ENCODE data around the gene METTL27.
"Not testable (repeated sequence)": the region's sequence is repeated elsewhere in the genome, so short reads cannot be mapped to it uniquely, and the experiment has no call there.

METTL27 gene, protein sequence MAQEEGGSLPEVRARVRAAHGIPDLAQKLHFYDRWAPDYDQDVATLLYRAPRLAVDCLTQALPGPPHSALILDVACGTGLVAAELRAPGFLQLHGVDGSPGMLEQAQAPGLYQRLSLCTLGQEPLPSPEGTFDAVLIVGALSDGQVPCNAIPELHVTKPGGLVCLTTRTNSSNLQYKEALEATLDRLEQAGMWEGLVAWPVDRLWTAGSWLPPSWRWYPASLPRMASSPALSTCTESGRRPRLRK

DNA sequence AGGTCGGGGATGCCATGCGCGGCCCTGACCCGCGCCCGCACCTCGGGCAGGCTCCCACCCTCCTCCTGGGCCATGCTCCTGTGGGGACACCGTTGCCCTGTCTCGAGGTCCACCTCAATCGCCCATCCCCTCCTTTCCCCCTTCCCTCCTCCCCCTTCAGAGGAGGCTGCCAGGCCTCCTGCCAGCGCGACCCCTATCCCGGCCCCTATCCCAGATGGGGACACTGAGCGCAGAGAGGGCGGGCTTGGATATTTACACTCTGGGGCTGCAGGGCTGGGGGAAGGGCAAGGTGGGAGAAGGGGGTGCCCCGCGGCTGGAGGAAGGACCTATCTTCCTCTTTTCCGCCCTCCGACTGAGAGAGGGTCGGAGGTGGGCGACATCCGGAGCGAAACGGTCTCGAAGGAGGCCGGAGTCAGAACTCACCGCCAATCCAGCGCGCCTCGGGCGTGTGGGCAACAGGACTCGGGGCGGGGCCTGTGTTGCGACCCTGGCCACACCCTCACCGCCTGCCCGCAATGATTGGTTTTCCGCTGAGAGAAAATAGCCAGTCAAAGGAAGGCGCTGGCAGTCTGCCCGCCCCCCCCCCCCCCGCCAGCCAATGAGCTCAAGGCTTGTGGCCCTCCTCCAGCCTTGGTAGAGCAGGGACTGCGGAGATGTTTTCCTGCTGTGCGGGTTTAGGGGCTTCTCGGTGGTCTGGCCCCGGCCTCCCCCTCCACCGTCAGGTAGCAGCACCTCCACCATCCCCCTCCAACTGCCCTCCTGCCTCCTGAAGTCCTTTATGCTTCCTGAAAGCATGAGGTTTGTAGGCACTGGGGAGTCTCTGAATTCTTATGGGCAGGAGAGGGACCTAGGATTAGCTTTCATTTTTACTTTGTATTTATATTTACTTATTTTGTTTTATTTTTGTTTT is at the start of gene METTL27:
Gene METTL27, minus strand, starts transcription at position 450 of the 910 bp plus-strand sequence. Its CDS starts 376 bp downstream, at position 74.
- peak; percentile 96 for DNase-seq (ENCODE audit: low spot score)

DNA sequence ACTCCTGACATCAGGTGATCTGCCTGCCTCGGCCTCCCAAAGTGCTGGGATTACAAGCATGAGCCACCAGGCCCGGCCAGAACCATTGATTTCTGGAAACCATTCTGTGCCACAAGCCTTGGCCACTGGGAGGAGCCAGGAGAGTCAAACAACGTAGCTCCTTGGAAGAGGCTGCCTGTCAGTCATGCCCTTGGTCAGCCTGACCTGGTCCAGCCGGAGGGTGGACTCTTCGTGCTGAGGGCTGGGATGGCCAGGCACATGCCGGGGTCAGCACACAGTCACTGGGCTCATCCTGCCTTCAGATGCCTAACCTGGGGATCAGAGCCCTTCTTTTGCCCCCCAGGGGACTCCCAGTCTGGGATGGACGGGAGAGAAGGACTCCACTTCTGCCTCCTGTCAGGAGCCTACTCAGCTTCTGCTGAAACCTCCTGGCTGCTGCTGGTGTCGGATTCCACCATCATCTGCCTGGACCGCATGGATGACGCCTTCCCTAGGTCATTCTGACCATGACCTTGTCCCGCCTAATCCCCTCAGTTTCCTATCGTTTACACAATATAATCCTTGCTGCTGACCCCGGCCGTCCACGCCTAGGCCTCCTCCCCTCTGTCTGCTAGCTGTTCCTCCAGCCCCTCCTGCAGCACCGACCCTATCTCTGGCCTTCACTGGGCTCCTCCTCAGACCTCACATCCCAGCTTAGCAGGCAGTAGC is 49.0 kb upstream of the METTL27 start:
- DNase-seq (ENCODE audit: low spot score): no peak

GRCh38 chr7:73890555-73891147 is 48.3 kb upstream of the METTL27 start:
- DNase-seq (ENCODE audit: low spot score): no peak

DNA sequence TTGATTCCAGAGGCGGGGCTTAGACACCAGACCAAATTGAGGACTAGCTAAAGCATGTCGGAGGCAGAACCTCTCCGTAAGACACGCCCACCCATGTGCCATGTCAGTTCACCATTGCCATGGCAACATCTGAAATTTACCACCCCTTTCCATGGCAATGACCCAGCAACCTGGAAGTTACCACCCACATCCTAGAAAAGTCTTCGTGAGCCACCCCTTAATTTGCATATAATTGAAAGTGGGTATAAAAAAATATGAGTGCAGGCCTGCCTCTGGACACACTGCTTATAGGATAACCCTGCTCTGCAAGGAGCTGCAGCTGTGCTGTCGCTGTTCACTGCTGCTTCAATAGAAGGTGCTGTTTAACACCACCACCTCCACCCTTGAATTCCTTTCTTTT is 46.6 kb upstream of the METTL27 start:
- DNase-seq (ENCODE audit: low spot score): no peak

DNA sequence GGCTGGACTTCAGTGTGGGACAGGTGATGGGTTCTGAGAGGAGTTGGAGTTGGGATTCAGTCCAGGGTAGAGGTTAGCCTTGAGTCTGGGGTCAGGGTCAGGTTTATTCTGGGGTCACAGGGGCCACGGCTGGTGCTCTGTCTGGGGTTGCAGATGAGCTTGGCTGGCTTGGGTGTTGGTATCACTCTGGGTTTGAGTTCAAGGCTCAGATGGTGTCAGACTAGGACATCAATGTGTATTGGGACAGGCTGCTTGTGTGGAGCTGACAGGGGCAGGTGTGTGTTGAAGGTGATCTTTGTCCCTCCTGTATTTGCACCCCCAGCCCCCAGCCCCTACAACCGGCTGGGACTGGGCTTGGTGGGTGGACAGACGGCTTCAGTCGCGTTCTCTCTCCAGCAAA is 45.4 kb upstream of the METTL27 start:
- DNase-seq (ENCODE audit: low spot score): no peak

DNA sequence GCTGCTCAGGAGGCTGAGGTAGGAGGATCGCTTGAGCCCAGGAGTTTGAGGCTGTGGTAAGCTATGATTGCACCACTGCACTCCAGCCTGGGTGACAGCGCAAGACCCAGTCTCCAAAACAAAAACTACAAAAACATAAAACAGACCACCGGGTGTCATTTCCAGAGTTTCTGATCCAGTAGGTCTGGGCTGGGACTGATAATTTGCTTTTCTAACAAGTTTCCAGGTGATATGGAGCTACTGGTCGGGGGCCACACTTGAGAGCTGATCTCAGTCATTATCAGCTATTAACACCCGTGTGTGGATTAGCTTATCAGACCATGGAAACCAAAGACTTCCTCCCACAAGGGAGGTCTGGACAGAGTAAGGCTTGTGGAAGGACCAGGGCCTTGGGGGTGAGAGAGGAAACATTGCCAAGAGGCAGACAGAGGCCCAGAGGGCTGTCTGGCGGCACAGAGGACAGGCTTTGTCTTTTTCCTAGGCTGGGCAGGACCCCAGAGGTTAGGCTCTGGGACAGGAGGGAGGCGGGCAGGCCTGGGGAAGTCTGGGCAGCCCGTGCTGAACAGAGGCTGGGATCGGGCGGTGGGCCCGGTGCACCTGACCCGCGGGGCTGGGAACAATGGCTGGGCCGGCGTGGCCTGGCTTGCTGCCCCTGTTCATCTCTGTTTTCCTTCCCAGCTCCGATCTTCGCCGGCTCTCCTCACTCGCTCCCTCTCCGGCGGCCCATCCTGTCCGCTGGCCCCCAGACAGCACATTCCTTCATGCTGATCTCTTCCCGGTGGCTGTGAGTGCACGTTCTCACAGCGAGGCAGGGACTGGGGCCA is 43.9 kb upstream of the METTL27 start:
- DNase-seq (ENCODE audit: low spot score): no peak

GRCh38 chr7:73885433-73885974 is 43.2 kb upstream of the METTL27 start:
- DNase-seq (ENCODE audit: low spot score): no peak

DNA sequence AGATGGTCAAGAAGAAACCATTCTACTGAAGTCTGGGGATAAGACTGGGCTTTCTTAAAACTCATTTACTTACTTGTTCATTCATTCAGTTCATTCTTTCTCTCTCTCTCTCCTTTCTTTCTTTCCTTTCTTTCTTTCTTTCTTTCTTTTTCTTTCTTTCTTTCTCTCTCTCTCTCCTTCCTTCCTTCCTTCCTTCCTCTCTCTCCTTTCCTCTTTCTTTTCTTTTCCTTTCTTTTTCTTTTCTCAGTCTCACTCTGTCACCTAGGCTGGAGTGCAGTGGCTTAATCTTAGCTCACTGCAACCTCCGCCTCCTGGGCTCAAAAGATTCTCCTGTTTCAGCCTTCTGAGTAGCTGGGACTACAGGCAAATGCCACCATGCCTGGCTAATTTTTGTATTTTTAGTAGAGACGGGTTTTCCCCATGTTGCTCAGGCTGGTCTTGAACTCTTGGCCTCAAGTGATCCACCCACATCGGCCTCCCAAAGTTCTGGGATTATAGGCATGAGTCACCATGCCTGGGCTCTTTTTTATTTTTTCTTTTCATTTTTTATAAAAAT is 42.6 kb upstream of the METTL27 start:
- DNase-seq (ENCODE audit: low spot score): not testable (repeated sequence)

- no peak for DNase-seq (ENCODE audit: low spot score)
Measured at GRCh38 chr7:73882047-73882402, 39.7 kb upstream of the METTL27 start.

DNA sequence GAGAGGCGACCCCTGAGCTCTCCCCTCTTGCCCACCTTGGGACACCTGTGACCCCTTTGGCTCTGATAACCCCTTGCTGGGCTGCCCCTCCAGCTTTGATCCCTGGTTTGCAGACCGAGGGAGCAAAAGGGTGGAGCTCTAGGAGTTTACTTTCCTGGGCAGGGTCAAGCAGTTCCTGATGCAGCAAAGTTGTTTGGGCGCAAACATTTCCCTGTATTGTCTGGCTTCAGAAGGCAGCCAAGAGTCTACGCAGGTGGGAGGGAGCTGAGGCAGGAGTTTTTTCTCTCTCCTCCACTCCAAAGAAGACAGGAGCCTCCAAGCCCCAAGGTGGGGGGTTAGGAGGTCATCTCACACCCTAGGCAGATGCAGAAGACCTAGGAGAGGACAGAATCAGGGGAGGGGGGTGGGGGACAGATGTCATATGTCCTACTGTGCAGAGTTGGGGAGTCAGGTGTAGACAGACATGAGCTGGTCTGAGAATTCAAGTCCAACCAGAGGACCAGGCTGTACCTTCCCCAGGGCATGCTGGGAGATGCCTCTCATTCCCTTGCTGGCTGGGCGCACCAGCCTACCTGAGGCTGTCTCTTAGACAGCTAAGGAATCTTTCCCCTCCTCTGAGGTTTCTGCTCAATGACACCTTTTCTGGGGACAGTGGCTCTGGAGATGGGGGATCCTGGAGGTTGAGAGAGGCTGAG is 39.2 kb upstream of the METTL27 start:
- DNase-seq (ENCODE audit: low spot score): no peak

DNA sequence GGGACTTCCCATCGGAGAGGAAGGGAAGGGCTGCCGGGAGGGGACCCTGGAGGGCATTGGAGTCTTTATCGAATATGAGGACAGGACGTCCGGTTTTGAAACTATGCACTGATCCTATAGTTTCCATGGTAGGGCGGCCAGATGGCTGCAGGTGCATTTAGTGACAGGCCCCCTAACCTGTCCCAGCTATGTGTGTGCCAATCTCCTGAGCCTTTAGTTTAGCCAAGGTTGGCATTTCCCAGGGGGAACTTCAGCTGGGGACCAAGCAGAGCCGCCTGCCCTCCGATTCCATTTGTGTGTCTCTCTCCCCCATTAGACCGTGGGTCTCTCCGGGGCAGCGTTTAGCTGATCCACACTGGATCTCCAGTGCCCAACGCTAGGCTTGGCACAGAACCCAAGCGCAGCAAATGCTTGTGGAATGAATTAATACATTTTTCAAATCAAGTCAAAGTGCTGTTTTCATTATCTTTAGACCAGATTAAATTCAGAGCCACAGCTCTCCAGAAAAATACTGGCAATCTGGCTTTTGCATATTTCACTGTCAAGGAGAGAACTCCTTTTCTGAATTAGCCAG is 38.5 kb upstream of the METTL27 start:
- DNase-seq (ENCODE audit: low spot score): no peak

DNA sequence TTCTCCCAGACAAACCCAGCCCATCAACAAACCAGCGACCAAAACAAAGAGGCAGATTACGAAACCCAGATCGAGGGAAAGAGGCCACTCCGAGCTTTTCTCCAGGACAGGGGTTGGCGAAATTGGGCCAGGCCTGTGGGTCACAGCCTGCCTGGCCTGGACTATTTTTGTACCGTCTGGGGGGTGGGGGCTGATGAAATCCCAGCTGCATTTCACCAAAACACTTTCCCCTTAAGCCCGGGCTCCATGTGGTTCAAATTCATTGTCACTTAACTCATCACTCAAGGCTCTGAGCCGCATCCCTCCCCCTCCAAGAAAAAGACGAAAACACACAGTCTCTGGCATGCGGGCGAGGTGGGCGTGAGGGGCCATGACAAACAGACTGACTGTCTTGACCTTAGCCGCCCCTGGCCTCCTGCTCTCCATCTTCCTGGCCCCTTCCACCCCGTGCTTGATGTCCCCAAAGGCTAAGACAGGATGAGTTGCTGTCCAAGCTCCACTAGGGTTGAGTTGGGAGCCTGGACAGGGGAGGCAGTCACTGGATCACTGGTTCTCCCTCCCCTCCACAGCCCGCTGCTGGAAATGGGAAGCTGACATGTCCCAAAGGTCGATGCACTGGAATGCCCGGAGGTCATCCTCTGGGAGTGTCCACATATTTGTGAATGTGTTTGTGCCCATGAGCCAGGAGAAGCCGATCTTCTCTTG is 37.8 kb upstream of the METTL27 start:
- DNase-seq (ENCODE audit: low spot score): no peak

- DNase-seq (ENCODE audit: low spot score): no peak
Measured at GRCh38 chr7:73876973-73877372, 34.7 kb upstream of the METTL27 start.

DNA sequence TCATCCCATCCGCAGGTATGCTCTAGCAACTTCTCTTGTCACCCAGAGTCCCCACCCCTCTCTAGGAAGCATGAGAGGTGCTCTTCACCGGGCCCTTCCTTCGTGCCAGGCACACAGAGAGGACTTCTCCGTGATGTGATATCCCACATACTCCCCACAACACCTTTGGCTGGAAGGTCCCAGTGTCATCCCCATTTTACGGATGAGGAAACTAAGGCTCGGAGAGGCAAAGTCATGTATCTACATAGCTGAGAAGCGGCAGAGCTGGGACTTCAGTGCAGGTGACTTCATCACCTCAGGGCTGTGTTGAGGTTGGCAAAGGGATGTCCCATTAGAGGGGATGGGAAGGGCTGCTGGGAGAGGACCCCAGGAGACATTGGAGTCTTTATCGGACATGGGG is 34.0 kb upstream of the METTL27 start:
- DNase-seq (ENCODE audit: low spot score): no peak

DNA sequence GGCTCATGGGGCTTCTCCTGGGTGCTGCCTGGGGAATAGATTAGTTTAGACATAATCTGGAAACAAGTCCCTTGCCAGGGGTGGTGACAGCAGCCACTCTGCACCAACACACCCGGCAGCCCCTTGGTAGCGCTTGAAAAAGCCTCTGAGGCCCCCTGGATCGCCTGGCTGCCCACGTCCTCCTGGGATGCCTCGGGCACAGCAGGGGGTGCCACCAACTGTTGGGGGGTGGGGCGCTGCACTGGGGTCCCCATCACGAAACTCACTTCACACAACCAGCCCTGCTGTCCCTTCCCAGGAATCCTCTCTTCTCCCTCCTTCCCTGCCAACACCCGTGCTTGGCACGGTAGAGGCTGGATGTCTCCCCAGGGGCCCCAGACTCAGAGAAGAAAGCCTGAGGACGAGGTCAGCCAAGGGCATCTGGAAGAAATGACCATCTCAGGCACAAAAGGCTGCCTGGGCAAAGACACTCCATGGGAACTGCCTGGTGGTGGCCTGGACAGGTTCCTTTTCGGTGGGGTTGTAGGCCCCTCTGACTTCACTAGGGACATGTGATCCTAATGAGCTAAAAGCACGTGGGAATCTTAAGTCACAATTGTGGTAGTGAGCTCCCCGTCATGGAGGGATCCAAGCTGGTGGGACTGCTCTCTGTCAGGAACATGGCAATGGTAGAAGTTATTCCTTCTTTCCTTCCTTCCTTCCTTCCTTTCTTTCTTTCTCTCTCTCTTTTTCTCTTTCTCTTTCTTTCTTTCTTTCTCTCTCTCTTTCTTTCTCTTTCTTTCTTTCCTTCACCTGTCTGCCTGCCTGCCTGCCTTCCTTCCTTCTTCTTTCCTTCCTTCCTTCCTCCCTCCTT is 30.0 kb upstream of the METTL27 start:
- no peak for DNase-seq (ENCODE audit: low spot score)

DNA sequence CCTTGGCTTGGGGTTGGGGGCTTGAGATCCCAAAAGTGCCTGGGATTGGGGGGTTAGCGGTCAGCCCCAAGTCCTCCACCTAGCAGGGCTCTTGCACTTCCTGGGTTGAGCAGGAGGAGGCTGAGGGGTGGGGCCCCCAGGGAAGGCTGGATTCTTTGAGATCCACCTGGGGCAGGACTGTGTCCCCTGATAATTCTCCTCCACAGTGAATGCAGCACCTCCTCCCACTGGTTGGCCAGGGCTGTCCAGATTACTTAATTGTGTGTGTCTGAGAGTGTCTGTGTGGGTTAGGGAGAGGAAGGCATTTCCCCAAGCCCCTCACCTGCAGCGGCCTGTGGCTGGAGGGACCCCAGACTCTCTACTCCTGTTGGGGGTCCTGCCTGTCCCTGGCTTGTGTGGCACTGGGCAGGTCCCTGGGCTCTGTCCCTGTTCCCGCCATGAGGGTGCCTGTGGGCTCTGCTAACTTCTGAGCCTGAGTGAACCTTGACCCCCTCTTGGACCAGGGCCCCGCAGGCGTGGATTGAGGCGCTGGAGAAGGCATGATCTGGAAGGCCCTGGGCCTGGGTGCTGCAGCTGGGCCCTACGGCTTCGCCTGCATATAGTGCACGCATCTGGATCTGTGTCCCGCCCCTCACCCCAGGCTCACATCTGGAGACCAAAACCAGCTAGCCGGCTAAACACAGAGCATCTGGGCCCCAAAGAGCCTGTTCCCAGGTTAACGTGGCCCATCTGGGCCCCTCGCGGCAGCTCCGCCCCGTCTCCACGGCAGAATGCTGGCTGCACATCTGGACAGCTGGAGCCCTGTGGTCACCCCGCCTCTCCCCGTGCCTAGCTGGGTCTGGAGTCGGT is 29.1 kb upstream of the METTL27 start:
- DNase-seq (ENCODE audit: low spot score): no peak

- no peak for DNase-seq (ENCODE audit: low spot score)
Measured at GRCh38 chr7:73870041-73870492, 27.8 kb upstream of the METTL27 start.

Measured in ecto neural progenitor cell (in vitro differentiated cells).